Measurements from ENCODE around the gene MORN1.
"Not testable (repeated sequence)": the region's sequence is repeated elsewhere in the genome, so short reads cannot be mapped to it uniquely, and the experiment has no call there.

MORN1 gene

GRCh38 chr1:2303781-2304180, 87.6 kb downstream of the MORN1 start:
- Mint-ChIP-seq H3K4me3 (no peak overlapping the region), H3K27me3 (no peaks in the 10 kb centered on the region), H3K4me1 (peaks cover 48% of the 10 kb centered on the region), H3K36me3 (peaks cover 43% of the 10 kb centered on the region), H3K9me3 (no peaks in the 10 kb centered on the region), H3K27ac (no peak overlapping the region)
- DNase-seq, result no peak
- CTCF ChIA-PET, result no interaction called here

GRCh38 chr1:2303016-2303775, 88.2 kb downstream of the MORN1 start:
- no peak for DNase-seq
- Mint-ChIP-seq H3K36me3 (peaks cover 39% of the 10 kb centered on the region), H3K27ac (peak overlapping the region; percentile 62), H3K9me3 (no peaks in the 10 kb centered on the region), H3K4me1 (peaks cover 52% of the 10 kb centered on the region), H3K27me3 (no peaks in the 10 kb centered on the region), H3K4me3 (no peak overlapping the region)
- CTCF ChIA-PET, result no interaction called here

DNA sequence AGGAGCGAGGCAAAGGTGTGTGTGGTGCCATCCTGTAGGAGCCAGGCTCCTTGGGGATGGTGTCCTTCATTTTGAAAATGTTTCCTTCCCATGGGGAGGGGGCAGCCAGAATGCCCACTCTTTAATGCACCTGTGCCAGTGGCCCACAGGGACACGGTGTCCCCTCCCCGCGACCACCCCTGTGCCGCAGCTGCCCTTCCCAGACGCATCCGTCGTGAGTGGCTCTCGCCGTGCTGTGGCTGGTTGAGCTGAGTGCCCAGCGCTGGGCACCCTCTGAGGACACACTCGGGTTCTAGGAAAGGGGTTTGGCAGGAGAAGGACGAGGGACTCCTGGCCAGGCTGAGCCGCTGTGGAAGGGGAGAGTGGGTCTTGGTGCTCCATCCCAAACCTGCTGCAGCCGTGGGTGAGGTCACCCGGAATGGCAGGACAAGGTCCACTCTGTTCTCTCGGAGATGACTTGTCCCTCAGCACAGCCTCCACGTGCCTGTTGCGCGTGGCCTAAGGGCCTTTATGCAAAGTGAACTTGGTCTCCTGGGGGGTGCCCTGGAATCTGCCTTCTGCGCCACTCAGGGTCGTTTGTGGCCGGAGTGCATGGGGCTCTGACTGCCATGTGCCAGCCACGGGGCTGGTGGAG, 88.9 kb downstream of the MORN1 start:
- no peaks in the 10 kb centered on the region for H3K9me3 Mint-ChIP-seq
- H3K4me1 Mint-ChIP-seq, result peaks cover 55% of the 10 kb centered on the region
- H3K27me3 Mint-ChIP-seq, result no peaks in the 10 kb centered on the region
- H3K4me3 Mint-ChIP-seq, result no peak overlapping the region
- H3K27ac Mint-ChIP-seq, result peak overlapping the region; percentile 99
- CTCF ChIA-PET, result no interaction called here
- peaks cover 31% of the 10 kb centered on the region for H3K36me3 Mint-ChIP-seq
- no peak for DNase-seq

DNA sequence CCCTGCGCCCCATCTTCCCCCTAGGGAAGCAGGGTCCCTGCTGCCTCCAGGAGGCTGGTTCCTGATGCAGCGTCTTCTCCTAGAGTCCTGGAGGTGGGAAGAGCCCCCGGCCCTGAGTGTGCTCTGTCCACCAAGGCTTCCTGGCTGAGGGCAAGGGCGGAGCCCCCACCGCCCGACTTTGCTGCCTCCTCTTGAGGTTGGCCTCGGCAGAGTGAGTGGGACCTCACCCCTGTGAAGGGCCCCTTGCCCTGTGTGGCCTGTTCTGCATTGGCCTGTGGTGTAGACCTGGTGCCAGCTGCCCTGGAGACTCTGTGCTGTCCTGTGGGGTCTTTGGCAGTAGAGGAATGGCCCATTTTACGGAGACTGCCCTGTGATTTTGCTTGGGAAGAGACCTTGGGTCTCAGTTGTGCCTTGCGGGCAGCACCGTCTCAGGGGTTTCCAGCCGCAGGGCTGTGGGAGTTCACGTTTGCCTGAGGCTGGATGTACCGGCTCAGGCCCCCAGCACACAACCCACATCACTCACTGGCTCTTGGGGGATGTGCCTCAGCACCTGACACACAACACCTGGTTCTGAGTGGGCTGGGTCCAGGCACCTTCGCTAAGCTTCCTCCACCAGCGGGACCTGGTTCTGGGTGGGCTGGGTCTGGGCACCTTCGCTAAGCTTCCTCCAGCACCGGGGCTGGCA, 89.6 kb downstream of the MORN1 start:
- no peaks in the 10 kb centered on the region for H3K9me3 Mint-ChIP-seq
- H3K27ac Mint-ChIP-seq, result peak overlapping the region; percentile 99
- CTCF ChIA-PET, result interaction anchor here (0.6 to 1.5 kb wide), 2 partner anchors 15 to 70 kb away, joined by 4 read pairs; no protein-coding TSS in a partner anchor
- no peak for DNase-seq
- H3K36me3 Mint-ChIP-seq, result peaks cover 29% of the 10 kb centered on the region
- peak overlapping the region; percentile 70 for H3K4me3 Mint-ChIP-seq
- peaks cover 61% of the 10 kb centered on the region for H3K4me1 Mint-ChIP-seq
- no peaks in the 10 kb centered on the region for H3K27me3 Mint-ChIP-seq

DNA sequence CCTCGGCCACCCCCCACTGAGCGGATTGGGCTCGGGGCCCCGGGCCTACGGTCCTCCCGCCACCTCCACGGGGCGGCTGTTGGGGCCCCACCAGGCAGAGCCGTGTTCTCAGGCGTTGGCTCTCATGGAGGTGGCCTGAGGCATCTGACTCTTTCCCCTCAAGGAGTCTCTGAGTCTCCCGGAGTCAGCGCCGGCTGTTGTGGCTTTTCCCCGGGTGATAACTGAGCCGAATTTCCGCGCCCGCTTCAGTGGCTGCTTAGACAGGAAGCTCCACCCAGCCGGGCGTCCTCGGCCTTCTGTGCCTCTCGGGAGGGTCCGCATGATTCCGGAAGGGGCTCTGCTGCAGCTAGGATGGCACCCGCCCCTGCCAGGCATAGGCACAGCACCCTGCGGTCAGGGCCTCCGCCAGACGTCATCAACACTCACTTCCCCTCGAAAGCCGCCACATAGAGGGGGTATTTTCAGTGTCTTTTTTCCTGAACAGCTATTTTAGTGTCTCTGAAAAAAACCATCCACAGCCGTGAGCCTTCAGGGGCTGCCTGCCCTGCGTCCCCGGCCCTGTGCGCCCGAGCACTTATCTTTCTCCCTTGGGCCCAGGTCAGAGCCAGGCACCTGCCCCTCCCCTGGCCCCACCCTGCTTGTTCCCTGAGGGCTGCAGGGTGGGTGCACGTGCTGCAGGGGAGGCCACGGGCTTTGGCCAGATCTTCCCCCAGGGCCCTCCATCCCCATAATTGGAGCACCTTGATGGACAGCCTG, 90.3 kb downstream of the MORN1 start:
- Mint-ChIP-seq H3K4me3 (peak overlapping the region; percentile 70), H3K9me3 (no peaks in the 10 kb centered on the region), H3K27me3 (no peaks in the 10 kb centered on the region), H3K27ac (peak overlapping the region; percentile 99), H3K36me3 (peaks cover 34% of the 10 kb centered on the region), H3K4me1 (peaks cover 68% of the 10 kb centered on the region)
- DNase-seq, result peak; percentile 96
- CTCF ChIA-PET, result interaction anchor here (0.6 to 1.5 kb wide), 5 partner anchors 11 to 80 kb away, joined by 3 to 5 read pairs (median 4); no protein-coding TSS in a partner anchor

DNA sequence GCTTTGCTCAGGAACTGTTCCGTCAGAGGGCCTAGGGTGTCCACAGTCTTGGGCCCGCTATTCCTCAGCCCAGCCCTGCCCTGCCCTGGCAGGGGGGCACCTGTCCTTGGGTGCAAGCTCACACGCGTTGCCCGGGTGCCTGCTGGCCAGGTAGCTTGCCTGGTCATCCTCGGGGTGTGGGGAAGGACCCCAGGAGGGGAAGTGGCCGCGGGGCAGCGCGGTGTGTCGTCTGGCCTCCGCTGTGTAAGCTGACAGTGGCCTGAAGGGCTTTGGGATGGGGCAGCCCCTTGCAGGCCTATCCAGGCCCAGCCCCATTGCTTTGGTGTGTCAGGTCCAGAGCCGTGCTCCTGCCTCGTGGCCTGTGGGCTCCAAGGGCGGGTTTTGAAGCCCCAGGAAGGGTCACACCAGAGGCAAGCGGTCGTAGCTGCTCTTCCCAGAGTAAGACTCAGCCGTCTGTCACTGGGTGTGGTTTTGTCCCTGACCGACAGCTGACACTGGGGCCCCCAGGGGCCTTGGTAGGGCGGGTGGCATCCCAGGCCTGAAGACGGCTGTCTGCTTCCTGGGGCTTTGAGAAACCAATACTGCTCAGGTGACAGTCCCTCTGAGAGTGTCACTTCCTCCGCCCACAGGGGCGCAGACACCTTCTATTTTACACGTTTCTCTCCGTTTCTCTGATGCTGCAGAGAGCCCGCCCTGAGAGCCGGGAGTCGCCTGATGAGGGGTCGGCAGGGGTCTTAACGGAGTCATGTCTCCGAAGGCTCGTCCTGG, 91.2 kb downstream of the MORN1 start:
- peak; percentile 85 for DNase-seq
- H3K9me3 Mint-ChIP-seq, result no peaks in the 10 kb centered on the region
- H3K4me1 Mint-ChIP-seq, result peaks cover 77% of the 10 kb centered on the region
- peak overlapping the region; percentile 70 for H3K4me3 Mint-ChIP-seq
- CTCF ChIA-PET, result interaction anchor here (0.7 to 1.5 kb wide), 6 partner anchors 11 to 81 kb away, joined by 3 to 5 read pairs (median 4); no protein-coding TSS in a partner anchor
- H3K27me3 Mint-ChIP-seq, result no peaks in the 10 kb centered on the region
- H3K36me3 Mint-ChIP-seq, result peaks cover 35% of the 10 kb centered on the region
- H3K27ac Mint-ChIP-seq, result peak overlapping the region; percentile 99

- no peak for DNase-seq
- no peaks in the 10 kb centered on the region for H3K9me3 Mint-ChIP-seq
- no peaks in the 10 kb centered on the region for H3K27me3 Mint-ChIP-seq
- CTCF ChIA-PET, result interaction anchor here (1.3 kb wide), 1 partner anchor 70 kb away, joined by 4 read pairs; no protein-coding TSS in a partner anchor
- peak overlapping the region; percentile 70 for H3K4me3 Mint-ChIP-seq
- peak overlapping the region; percentile 99 for H3K27ac Mint-ChIP-seq
- peaks cover 86% of the 10 kb centered on the region for H3K4me1 Mint-ChIP-seq
- H3K36me3 Mint-ChIP-seq, result peaks cover 29% of the 10 kb centered on the region
Observed at GRCh38 chr1:2299131-2299627, 92.2 kb downstream of the MORN1 start.

DNA sequence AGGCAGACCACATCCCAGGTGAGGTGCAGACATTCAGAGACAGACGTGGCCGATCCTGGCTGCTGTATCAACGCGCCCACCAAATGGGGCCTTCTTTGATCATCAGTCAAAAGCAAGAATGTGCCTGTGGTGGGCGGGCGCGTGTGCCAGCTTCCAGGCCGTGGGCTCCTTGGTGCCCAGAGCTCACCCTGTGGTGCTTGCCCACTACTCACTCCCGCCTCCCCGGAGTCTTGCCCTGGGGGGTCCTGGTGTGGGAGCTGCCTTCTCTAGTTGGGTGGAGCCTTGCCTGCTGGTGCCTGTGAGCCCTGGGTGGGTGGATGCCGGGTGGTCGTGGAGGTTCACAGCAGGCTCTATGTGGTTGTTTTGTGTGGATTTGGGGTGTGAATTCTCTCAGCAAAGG, 92.7 kb downstream of the MORN1 start:
- H3K36me3 Mint-ChIP-seq, result peaks cover 26% of the 10 kb centered on the region
- H3K4me3 Mint-ChIP-seq, result no peak overlapping the region
- peaks cover 91% of the 10 kb centered on the region for H3K4me1 Mint-ChIP-seq
- DNase-seq, result no peak
- no peaks in the 10 kb centered on the region for H3K27me3 Mint-ChIP-seq
- CTCF ChIA-PET, result no interaction called here
- H3K27ac Mint-ChIP-seq, result peak overlapping the region; percentile 99
- H3K9me3 Mint-ChIP-seq, result no peaks in the 10 kb centered on the region

DNA sequence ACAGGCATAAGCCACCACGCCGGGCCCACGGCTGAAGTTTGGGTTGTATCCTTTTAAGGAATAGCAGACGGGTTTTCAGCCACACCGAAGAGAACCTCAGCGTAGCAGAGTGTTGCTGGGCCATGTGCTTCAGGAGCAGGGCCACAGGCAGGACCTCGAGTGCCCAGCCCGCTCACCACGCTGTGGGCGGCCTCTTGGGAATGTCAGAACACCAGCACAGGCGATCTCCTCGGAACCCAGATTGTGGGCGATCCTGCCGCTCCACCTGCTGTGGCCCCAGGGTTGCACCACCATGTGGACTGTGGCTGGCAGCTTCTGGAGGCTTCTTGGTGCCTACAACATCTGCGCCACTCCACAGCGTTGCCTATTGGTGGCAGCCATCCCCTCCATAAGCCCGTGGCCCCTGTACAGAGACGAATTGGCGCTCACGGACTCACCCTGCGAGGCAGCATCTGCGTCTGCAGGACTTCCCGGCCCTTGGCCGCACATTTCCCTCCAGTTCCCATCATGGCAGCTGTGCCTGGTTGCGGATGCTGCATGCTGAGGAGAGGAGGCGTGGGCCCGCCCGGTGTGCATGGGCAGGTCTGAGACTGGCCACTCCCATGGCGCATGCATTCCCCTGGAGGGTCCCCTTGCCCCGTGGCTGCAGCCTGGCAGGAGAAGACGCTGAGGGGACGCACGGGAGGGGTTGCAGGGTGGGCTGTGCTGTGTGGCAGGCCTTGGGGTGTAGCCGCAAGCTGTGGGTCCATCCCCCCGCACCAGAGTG, 93.9 kb downstream of the MORN1 start:
- Mint-ChIP-seq H3K4me1 (peaks cover 94% of the 10 kb centered on the region), H3K27me3 (no peaks in the 10 kb centered on the region), H3K4me3 (no peak overlapping the region), H3K9me3 (no peaks in the 10 kb centered on the region), H3K36me3 (peaks cover 20% of the 10 kb centered on the region), H3K27ac (peak overlapping the region; percentile 33)
- CTCF ChIA-PET, result no interaction called here
- DNase-seq, result no peak

GRCh38 chr1:2296614-2297013, 94.7 kb downstream of the MORN1 start:
- peaks cover 22% of the 10 kb centered on the region for H3K36me3 Mint-ChIP-seq
- CTCF ChIA-PET, result no interaction called here
- no peaks in the 10 kb centered on the region for H3K9me3 Mint-ChIP-seq
- peaks cover 94% of the 10 kb centered on the region for H3K4me1 Mint-ChIP-seq
- H3K27me3 Mint-ChIP-seq, result no peaks in the 10 kb centered on the region
- peak overlapping the region; percentile 82 for H3K27ac Mint-ChIP-seq
- H3K4me3 Mint-ChIP-seq, result peak overlapping the region; percentile 21
- no peak for DNase-seq

- Mint-ChIP-seq H3K36me3 (peaks cover 22% of the 10 kb centered on the region), H3K27ac (peak overlapping the region; percentile 82), H3K4me1 (peaks cover 94% of the 10 kb centered on the region)
- DNase-seq, result peak; percentile 46
- H3K4me3 Mint-ChIP-seq, CTCF ChIA-PET, H3K9me3 Mint-ChIP-seq, H3K27me3 Mint-ChIP-seq: not testable (repeated sequence)
Observed at GRCh38 chr1:2296211-2296610, 95.1 kb downstream of the MORN1 start.

GRCh38 chr1:2295526-2295925, 95.8 kb downstream of the MORN1 start:
- Mint-ChIP-seq H3K27ac (peak overlapping the region; percentile 49), H3K27me3 (no peaks in the 10 kb centered on the region), H3K36me3 (peaks cover 24% of the 10 kb centered on the region), H3K4me3 (no peak overlapping the region), H3K4me1 (peaks cover 95% of the 10 kb centered on the region), H3K9me3 (no peaks in the 10 kb centered on the region)
- CTCF ChIA-PET, result no interaction called here
- no peak for DNase-seq

DNA sequence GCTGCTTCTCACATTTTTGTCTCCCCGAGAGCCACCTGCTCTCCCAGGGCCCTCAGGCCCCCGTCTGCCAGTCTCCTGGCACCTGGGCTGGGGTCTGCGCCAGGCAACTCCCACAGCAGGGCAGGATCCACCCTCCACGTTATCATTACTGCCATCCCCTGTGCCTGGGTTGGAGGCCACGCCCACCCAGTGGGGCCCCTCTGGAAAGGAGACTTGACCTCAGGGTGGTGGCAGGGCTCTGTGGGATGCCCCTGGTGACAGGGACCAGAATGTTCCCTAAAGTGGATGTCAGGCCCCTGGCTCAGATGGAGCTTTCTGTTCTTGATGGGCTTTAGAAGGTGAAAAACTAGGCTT, 96.7 kb downstream of the MORN1 start:
- H3K27ac Mint-ChIP-seq, result no peak overlapping the region
- CTCF ChIA-PET, result no interaction called here
- no peaks in the 10 kb centered on the region for H3K27me3 Mint-ChIP-seq
- peaks cover 96% of the 10 kb centered on the region for H3K4me1 Mint-ChIP-seq
- H3K9me3 Mint-ChIP-seq, result no peaks in the 10 kb centered on the region
- H3K36me3 Mint-ChIP-seq, result peaks cover 24% of the 10 kb centered on the region
- H3K4me3 Mint-ChIP-seq, result no peak overlapping the region
- DNase-seq, result no peak

Measured in activated naive CD4-positive, alpha-beta T cell treated with anti-CD3 and anti-CD28 coated beads, Interleukin-2, amount 10 ng/mL, durations not matched to agents 7 days and 5 days (primary cell).